HepG2 (cell line): ENCODE results near the gene SMTN. TPM values are rescaled to one million over a fixed set of nuclear protein-coding genes. Genes with fewer than 3 reads are reported as not detected.

Experiments
- CTCF ChIP-seq: sonication (generic); formaldehyde crosslinking; IDR thresholded peaks from 2 replicates; pipeline ENCODE4 v1.5.0; 2020; ENCODE audit warnings: mild to moderate bottlenecking, missing genetic modification reagents, moderate library complexity
- KDM2A ChIP-seq: sonication (generic); formaldehyde crosslinking; IDR thresholded peaks from 2 replicates; pipeline ENCODE4 v1.4.0; 2020; ENCODE audit warnings: low read depth, missing genetic modification reagents, borderline replicate concordance
- LCORL ChIP-seq, 2 experiments: fragments of 450-650 bp in 1 of 2; sonication (generic) in 1 of 2; formaldehyde crosslinking in 1 of 2; IDR thresholded peaks; 2 replicates each; pipeline versions ENCODE4 v1.5.0 to v1.6.1; 2017 to 2020; ENCODE audit warnings: antibody characterized with exemption in 1 of 2, missing genetic modification reagents in 1 of 2
- NFYB ChIP-seq: sonication (generic); formaldehyde crosslinking; IDR thresholded peaks from 2 replicates; pipeline ENCODE4 v1.4.0; 2020; ENCODE audit warnings: missing genetic modification reagents
- SALL1 ChIP-seq: sonication (generic); formaldehyde crosslinking; IDR thresholded peaks from 2 replicates; pipeline ENCODE4 v1.8.0; 2022; ENCODE audit warnings: mild to moderate bottlenecking, missing genetic modification reagents
- SKIL ChIP-seq: sonication (generic); formaldehyde crosslinking; IDR thresholded peaks from 2 replicates; pipeline ENCODE4 v1.8.0; 2022; ENCODE audit warnings: missing genetic modification reagents, mild to moderate bottlenecking, moderate library complexity, borderline replicate concordance
- SP4 ChIP-seq: sonication (generic); formaldehyde crosslinking; IDR thresholded peaks from 2 replicates; pipeline ENCODE4 v1.8.1; 2023; ENCODE audit warnings: mild to moderate bottlenecking, missing genetic modification reagents
- SPEN ChIP-seq: sonication (generic); formaldehyde crosslinking; IDR thresholded peaks from 2 replicates; pipeline ENCODE4 v1.5.1; 2020; ENCODE audit warnings: low read depth, mild to moderate bottlenecking, missing genetic modification reagents
- ZNF121 ChIP-seq: sonication (generic); formaldehyde crosslinking; IDR thresholded peaks from 2 replicates; pipeline ENCODE4 v1.5.0; 2020; ENCODE audit warnings: mild to moderate bottlenecking, missing genetic modification reagents
- ZNF205 ChIP-seq: IDR thresholded peaks from 2 replicates; pipeline ENCODE4 v1.6.1; 2018; ENCODE audit warnings: missing biosample characterization, missing genetic modification reagents
- ZNF276 ChIP-seq: sonication (generic); formaldehyde crosslinking; IDR thresholded peaks from 2 replicates; pipeline ENCODE4 v1.4.0; 2020; ENCODE audit warnings: mild to moderate bottlenecking, low read depth, missing genetic modification reagents
- ZNF510 ChIP-seq: sonication (generic); formaldehyde crosslinking; IDR thresholded peaks from 2 replicates; pipeline ENCODE4 v1.4.0; 2020; ENCODE audit warnings: low read depth, mild to moderate bottlenecking, missing genetic modification reagents
- ZNF782 ChIP-seq: sonication (generic); formaldehyde crosslinking; IDR thresholded peaks from 2 replicates; pipeline ENCODE4 v1.4.0; 2020; ENCODE audit warnings: missing genetic modification reagents, mild to moderate bottlenecking, borderline replicate concordance
- ZNF790 ChIP-seq: sonication (generic); formaldehyde crosslinking; IDR thresholded peaks from 2 replicates; pipeline ENCODE4 v1.8.0; 2022; ENCODE audit warnings: missing genetic modification reagents, mild to moderate bottlenecking, borderline replicate concordance
- polyA plus RNA-seq, 8 experiments: library from polyadenylated mRNA; depleted of rRNA in 3 of 8; stranded (reverse) in 7 of 8; unstranded in 1 of 8; fragments of >200 nt; fragmentation: Illumina TruSeq in 4 of 8; extraction: Trizol in 4 of 8; gene quantifications; 2 replicates each; pipeline versions ENCODE4 v1.2.1 to v1.2.3, GENCODE V29; 2011 to 2016; ENCODE audit warnings: low read depth in 4 of 8, missing spikeins in 1 of 8, mixed read lengths in 1 of 8; ENCODE audit not compliant: insufficient read depth in 1 of 8
- total RNA-seq, 5 experiments: library from RNA; depleted of rRNA; stranded (reverse); fragments of >200 nt; fragmentation: Illumina TruSeq; extraction: Trizol; gene quantifications; 2 replicates each; pipeline ENCODE4 v1.2.3, GENCODE V29; 2016; ENCODE audit warnings: low read depth in 1 of 5
- TF ChIP-seq, protein P1 (sequence below): sonication (generic); formaldehyde crosslinking; IDR thresholded peaks from 2 replicates; pipeline ENCODE4 v1.4.0; 2020; ENCODE audit warnings: mild to moderate bottlenecking, missing genetic modification reagents
- TF ChIP-seq, protein P2 (sequence below): sonication (generic); formaldehyde crosslinking; IDR thresholded peaks from 2 replicates; pipeline ENCODE4 v1.4.0; 2020; ENCODE audit warnings: mild to moderate bottlenecking, missing genetic modification reagents, borderline replicate concordance
- TF ChIP-seq, protein P3 (sequence below): sonication (generic); formaldehyde crosslinking; IDR thresholded peaks from 2 replicates; pipeline ENCODE4 v1.4.0; 2020; ENCODE audit warnings: missing genetic modification reagents, low read depth, mild to moderate bottlenecking, borderline replicate concordance

The SMTN gene
- total and polyA plus RNA-seq, 2 of the 13 experiments (the other 11 are each of a cell fraction or from before 2014, with no cell fraction given): 14.7 to 26.1 TPM

DNA sequence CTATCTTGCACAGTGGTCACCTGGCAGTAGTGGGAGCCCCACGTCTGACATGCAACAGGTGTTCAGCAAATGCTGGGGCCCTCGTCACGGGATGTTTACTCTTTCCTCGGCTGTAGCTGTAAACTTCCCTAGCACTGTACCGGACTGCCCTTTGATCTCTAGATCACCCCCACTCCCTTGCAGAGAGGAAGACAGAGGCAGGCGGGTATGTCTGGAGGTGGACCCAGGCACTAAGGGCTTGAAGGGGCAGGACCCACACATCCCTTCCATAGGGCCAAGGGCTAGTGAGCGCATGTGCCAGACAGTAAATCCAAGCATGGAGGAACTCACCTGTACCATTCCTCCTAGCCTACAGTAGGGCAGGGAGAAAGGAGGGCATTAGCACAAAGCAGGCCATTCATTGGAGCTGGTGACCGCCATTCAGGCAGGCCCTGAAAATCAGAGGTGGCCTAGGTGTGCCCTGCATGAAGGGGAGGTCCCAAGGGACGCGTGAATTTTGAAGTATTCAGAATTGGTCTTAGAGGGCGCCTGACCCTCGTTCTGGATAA is 1.9 kb upstream of the SMTN start (continued):
- TF ChIP-seq, protein P1, sequence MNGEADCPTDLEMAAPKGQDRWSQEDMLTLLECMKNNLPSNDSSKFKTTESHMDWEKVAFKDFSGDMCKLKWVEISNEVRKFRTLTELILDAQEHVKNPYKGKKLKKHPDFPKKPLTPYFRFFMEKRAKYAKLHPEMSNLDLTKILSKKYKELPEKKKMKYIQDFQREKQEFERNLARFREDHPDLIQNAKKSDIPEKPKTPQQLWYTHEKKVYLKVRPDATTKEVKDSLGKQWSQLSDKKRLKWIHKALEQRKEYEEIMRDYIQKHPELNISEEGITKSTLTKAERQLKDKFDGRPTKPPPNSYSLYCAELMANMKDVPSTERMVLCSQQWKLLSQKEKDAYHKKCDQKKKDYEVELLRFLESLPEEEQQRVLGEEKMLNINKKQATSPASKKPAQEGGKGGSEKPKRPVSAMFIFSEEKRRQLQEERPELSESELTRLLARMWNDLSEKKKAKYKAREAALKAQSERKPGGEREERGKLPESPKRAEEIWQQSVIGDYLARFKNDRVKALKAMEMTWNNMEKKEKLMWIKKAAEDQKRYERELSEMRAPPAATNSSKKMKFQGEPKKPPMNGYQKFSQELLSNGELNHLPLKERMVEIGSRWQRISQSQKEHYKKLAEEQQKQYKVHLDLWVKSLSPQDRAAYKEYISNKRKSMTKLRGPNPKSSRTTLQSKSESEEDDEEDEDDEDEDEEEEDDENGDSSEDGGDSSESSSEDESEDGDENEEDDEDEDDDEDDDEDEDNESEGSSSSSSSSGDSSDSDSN (CRISPR knock-in tag): peak; percentile 54
- TF ChIP-seq SPEN (CRISPR knock-in tag) (peak; percentile 71; the same call in 1 of the 2 replicates), SALL1 (CRISPR knock-in tag) (peak; percentile 79), KDM2A (CRISPR knock-in tag) (peak; percentile 61), ZNF782 (CRISPR knock-in tag) (no peak), ZNF790 (0 out of 2 replicates have a peak, but pooled peaks have one; percentile 41), ZNF205 (CRISPR knock-in tag) (peak; percentile 66; the same call in 1 of the 2 replicates), ZNF510 (CRISPR knock-in tag) (no peak), SP4 (CRISPR knock-in tag) (no peak; the same call in 1 of the 2 replicates), LCORL (IDR thresholded peaks at IDR 0.05) (no peak), LCORL (CRISPR knock-in tag; IDR thresholded peaks at IDR 0.05) (peak; percentile 32; the same call in 1 of the 2 replicates), ZNF276 (CRISPR knock-in tag) (0 out of 2 replicates have a peak, but pooled peaks have one; percentile 47), CTCF (peak; percentile 34), NFYB (peak; percentile 80), ZNF121 (no peak), SKIL (no peak)
- TF ChIP-seq, protein P2, sequence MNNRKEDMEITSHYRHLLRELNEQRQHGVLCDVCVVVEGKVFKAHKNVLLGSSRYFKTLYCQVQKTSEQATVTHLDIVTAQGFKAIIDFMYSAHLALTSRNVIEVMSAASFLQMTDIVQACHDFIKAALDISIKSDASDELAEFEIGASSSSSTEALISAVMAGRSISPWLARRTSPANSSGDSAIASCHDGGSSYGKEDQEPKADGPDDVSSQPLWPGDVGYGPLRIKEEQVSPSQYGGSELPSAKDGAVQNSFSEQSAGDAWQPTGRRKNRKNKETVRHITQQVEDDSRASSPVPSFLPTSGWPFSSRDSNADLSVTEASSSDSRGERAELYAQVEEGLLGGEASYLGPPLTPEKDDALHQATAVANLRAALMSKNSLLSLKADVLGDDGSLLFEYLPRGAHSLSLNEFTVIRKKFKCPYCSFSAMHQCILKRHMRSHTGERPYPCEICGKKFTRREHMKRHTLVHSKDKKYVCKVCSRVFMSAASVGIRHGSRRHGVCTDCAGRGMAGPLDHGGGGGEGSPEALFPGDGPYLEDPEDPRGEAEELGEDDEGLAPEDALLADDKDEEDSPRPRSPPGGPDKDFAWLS (CRISPR knock-in tag): no peak
- TF ChIP-seq, protein P3, sequence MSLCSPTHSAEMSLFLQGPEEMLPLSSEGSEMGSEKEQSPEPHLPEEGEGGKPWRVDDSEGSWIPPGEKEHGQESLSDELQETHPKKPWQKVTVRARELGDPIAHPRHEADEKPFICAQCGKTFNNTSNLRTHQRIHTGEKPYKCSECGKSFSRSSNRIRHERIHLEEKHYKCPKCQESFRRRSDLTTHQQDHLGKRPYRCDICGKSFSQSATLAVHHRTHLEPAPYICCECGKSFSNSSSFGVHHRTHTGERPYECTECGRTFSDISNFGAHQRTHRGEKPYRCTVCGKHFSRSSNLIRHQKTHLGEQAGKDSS (CRISPR knock-in tag): 0 out of 2 replicates have a peak, but pooled peaks have one; percentile 27
